H1 (cell line): ENCODE measurements around the gene ITGA11. TPM values are rescaled to one million over a fixed set of nuclear protein-coding genes. Genes with fewer than 3 reads are reported as not detected.

ENCODE experiments used
- CTCF ChIA-PET: fragments of 300-600 bp; sonication (Branson Sonifier 250); formaldehyde crosslinking; loops from one replicate; lab custom pipeline; 2021; ENCODE audit not compliant: partially characterized antibody; lab: Charles Lee
- POLR2A ChIA-PET: fragments of 300-600 bp; sonication (Branson Sonifier 250); formaldehyde crosslinking; loops from one replicate; lab custom pipeline; 2021; ENCODE audit warnings: inconsistent platforms; ENCODE audit not compliant: partially characterized antibody; lab: Charles Lee
- DNase-seq, 2 experiments: peaks; one replicate each; pipeline versions ENCODE4 v3.0.0 to v3.0.0-alpha.2; 2010 to 2022; ENCODE audit warnings: low spot score in 2 of 2, low read depth in 1 of 2, mixed read lengths in 1 of 2
- FAIRE-seq: peaks from 2 replicates; lab custom pipeline; 2011; peaks lifted over from hg19 to GRCh38; lab: Jason Lieb, UNC
- H2AFZ ChIP-seq: 2 replicates; pipeline ENCODE4 v1.8.1; 2012; ENCODE audit warnings: low read length, inconsistent platforms
- H2AK5ac ChIP-seq: 2 replicates; pipeline ENCODE4 v1.6.1; 2013; ENCODE audit warnings: low read depth, low read length
- H2BK120ac ChIP-seq: replicated peaks from 2 replicates; pipeline ENCODE3; 2013; ENCODE audit warnings: low read depth, low read length, inconsistent platforms
- H2BK12ac ChIP-seq: 2 replicates; pipeline ENCODE4 v1.6.1; 2013; ENCODE audit warnings: low read depth, low read length
- H2BK15ac ChIP-seq: 2 replicates; pipeline ENCODE4 v1.6.1; 2013; ENCODE audit warnings: low read length
- H2BK20ac ChIP-seq: 2 replicates; pipeline ENCODE4 v1.6.1; 2013; ENCODE audit warnings: low read length
- H2BK5ac ChIP-seq: 2 replicates; pipeline ENCODE4 v1.6.1; 2013; ENCODE audit warnings: low read depth, low read length
- H3K14ac ChIP-seq: 2 replicates; pipeline ENCODE4 v1.6.1; 2013; ENCODE audit warnings: inconsistent platforms; ENCODE audit not compliant: insufficient read length
- H3K18ac ChIP-seq: 2 replicates; pipeline ENCODE4 v1.6.1; 2013; ENCODE audit warnings: low read length; ENCODE audit errors: extremely low read depth
- H3K23ac ChIP-seq: 2 replicates; pipeline ENCODE4 v1.6.1; 2013; ENCODE audit warnings: inconsistent platforms; ENCODE audit not compliant: insufficient read length
- H3K23me2 ChIP-seq: 2 replicates; pipeline ENCODE4 v1.6.1; 2013; ENCODE audit warnings: low read depth, low read length
- H3K27ac ChIP-seq: 2 replicates; pipeline ENCODE4 v1.6.1; 2011; ENCODE audit warnings: low read depth, low read length, inconsistent platforms
- H3K27me3 ChIP-seq, 4 experiments: replicated peaks in 1 of 4; 1 replicate in 1 of 4; 2 replicates in 3 of 4; pipeline versions ENCODE4 v1.6.1 to v1.8.1; 2011 to 2013; ENCODE audit warnings: low read length in 3 of 4, mild to moderate bottlenecking in 3 of 4, inconsistent platforms in 2 of 4, mixed read lengths in 2 of 4, moderate library complexity in 1 of 4; ENCODE audit not compliant: control insufficient read depth in 3 of 4, insufficient read depth in 3 of 4; ENCODE audit errors: extremely low read depth in 1 of 4
- H3K36me3 ChIP-seq, 4 experiments: 2 replicates each; pipeline versions ENCODE4 v1.6.1 to v1.8.1; 2011 to 2013; ENCODE audit warnings: mild to moderate bottlenecking in 4 of 4, low read length in 3 of 4, moderate library complexity in 2 of 4, control low read depth in 1 of 4, inconsistent platforms in 1 of 4; ENCODE audit not compliant: insufficient read depth in 4 of 4, control insufficient read depth in 2 of 4
- H3K4ac ChIP-seq: replicated peaks from 2 replicates; pipeline ENCODE3; 2013; ENCODE audit warnings: low read length, low read depth, mixed read lengths, inconsistent platforms; ENCODE audit not compliant: insufficient read length
- H3K4me1 ChIP-seq, 4 experiments: replicated peaks in 1 of 4; 1 replicate in 1 of 4; 2 replicates in 3 of 4; pipeline versions ENCODE4 v1.6.1 to v1.8.1; 2011 to 2013; ENCODE audit warnings: low read length in 3 of 4, inconsistent platforms in 2 of 4, mixed read lengths in 1 of 4; ENCODE audit not compliant: insufficient read depth in 4 of 4, control insufficient read depth in 3 of 4
- H3K4me2 ChIP-seq, 2 experiments: 2 replicates each; pipeline versions ENCODE4 v1.6.1 to v1.8.1; 2011 to 2013; ENCODE audit warnings: low read depth in 2 of 2, low read length in 2 of 2, control low read depth in 1 of 2, inconsistent platforms in 1 of 2, mild to moderate bottlenecking in 1 of 2; ENCODE audit not compliant: insufficient read depth in 1 of 2
- H3K4me3 ChIP-seq, 4 experiments: fragments of 200-600, 300-600 bp in 1 of 4; sonication (generic), shearing (Covaris generic), sonication (Bioruptor Twin) in 1 of 4; 2 replicates each; pipeline versions ENCODE4 v1.5.1 to v1.8.1; 2011 to 2016; ENCODE audit warnings: low read length in 4 of 4, low read depth in 3 of 4, control low read depth in 2 of 4, inconsistent platforms in 2 of 4, mild to moderate bottlenecking in 2 of 4, mixed read lengths in 1 of 4, moderate library complexity in 1 of 4; ENCODE audit not compliant: insufficient read depth in 2 of 4; ENCODE audit errors: extremely low read depth in 1 of 4
- H3K56ac ChIP-seq: replicated peaks from 2 replicates; pipeline ENCODE3; 2013; ENCODE audit warnings: low read depth, mild to moderate bottlenecking, mixed read lengths, low read length, inconsistent platforms; ENCODE audit not compliant: insufficient read length
- H3K79me1 ChIP-seq: 2 replicates; pipeline ENCODE4 v1.6.1; 2013; ENCODE audit warnings: low read depth, low read length, control low read depth
- H3K79me2 ChIP-seq, 2 experiments: 2 replicates each; pipeline versions ENCODE4 v1.6.1 to v1.8.1; 2012 to 2013; ENCODE audit warnings: low read length in 2 of 2, mild to moderate bottlenecking in 2 of 2, inconsistent platforms in 1 of 2; ENCODE audit not compliant: insufficient read depth in 2 of 2, control insufficient read depth in 1 of 2
- H3K9ac ChIP-seq, 4 experiments: replicated peaks in 1 of 4; 1 replicate in 1 of 4; 2 replicates in 3 of 4; pipeline versions ENCODE4 v1.6.1 to v1.8.1; 2011 to 2013; ENCODE audit warnings: low read depth in 3 of 4, low read length in 3 of 4, control low read depth in 2 of 4, mild to moderate bottlenecking in 2 of 4, moderate library complexity in 2 of 4, inconsistent platforms in 1 of 4; ENCODE audit errors: extremely low read depth in 1 of 4
- H3K9me3 ChIP-seq, 2 experiments: 2 replicates each; pipeline versions ENCODE4 v1.6.1 to v1.8.1; 2012 to 2013; ENCODE audit warnings: mild to moderate bottlenecking in 2 of 2, moderate library complexity in 2 of 2, control low read depth in 1 of 2, inconsistent platforms in 1 of 2, low read depth in 1 of 2, low read length in 1 of 2, mixed read lengths in 1 of 2; ENCODE audit not compliant: insufficient read depth in 2 of 2
- H4K20me1 ChIP-seq, 2 experiments: replicated peaks in 1 of 2; 2 replicates each; pipeline versions ENCODE3 to v1.8.1; 2011 to 2013; ENCODE audit warnings: inconsistent platforms in 2 of 2, low read length in 2 of 2, mild to moderate bottlenecking in 1 of 2; ENCODE audit not compliant: insufficient read depth in 2 of 2, control insufficient read depth in 1 of 2
- H4K5ac ChIP-seq: 2 replicates; pipeline ENCODE4 v1.6.1; 2013; ENCODE audit warnings: low read length, low read depth, mixed read lengths, inconsistent platforms; ENCODE audit not compliant: insufficient read length
- H4K8ac ChIP-seq: 2 replicates; pipeline ENCODE4 v1.8.0; 2013; ENCODE audit warnings: mild to moderate bottlenecking, moderate library complexity, low read length, inconsistent platforms; ENCODE audit not compliant: insufficient read depth; ENCODE audit errors: extremely low read depth
- H4K91ac ChIP-seq: replicated peaks from 2 replicates; pipeline ENCODE3; 2013; ENCODE audit warnings: low read length, mixed read lengths, inconsistent platforms; ENCODE audit not compliant: insufficient read length
- YY1 ChIP-seq: IDR thresholded peaks from 2 replicates; pipeline ENCODE4 v1.6.1; 2011; ENCODE audit warnings: low read depth, mild to moderate bottlenecking, low read length
- WGBS, 2 experiments: shearing (Covaris generic) in 1 of 2; methylation state at CpG; one replicate each; pipeline versions ENCODE4 v1.1.6 to v1.1.7; 2013 to 2015; ENCODE audit warnings: low lambda C conversion rate in 2 of 2, mixed read lengths in 2 of 2, inconsistent platforms in 1 of 2, low coverage in 1 of 2, missing lambda C conversion rate in 1 of 2; ENCODE audit not compliant: insufficient replicate concordance in 2 of 2, insufficient coverage in 1 of 2, insufficient read length in 1 of 2; ENCODE audit errors: extremely low coverage in 1 of 2, missing lambda C conversion rate in 1 of 2; 5-methylcytosine and 5-hydroxymethylcytosine counted together
- polyA plus RNA-seq, 7 experiments: library from polyadenylated mRNA; depleted of rRNA in 3 of 7; stranded (reverse) in 5 of 7; unstranded in 2 of 7; fragments of >200 nt in 5 of 7; fragments of 200-250 nt in 2 of 7; gene quantifications; 1 replicate in 5 of 7; 2 replicates in 1 of 7; 4 replicates in 1 of 7; pipeline versions ENCODE4 v1.2.1 to v1.2.3, GENCODE V29; 2011 to 2013; ENCODE audit warnings: missing spikeins in 2 of 7, mixed read lengths in 2 of 7
- total RNA-seq: library from RNA; stranded (reverse); fragmentation: NEBNext Ultra II Directional; extraction: Animal tissue kit (Norgen Biotek cat#: 25700); gene quantifications from 2 replicates; pipeline ENCODE4 v1.2.1, GENCODE V29; 2021

Gene ITGA11
- total and polyA plus RNA-seq, 2 of the 8 experiments (the other 6 are each of a cell fraction or from before 2014, with no cell fraction given) = 0.05 to 0.06 TPM

- H4K20me1 ChIP-seq = no peaks in the 10 kb centered on the region
- H3K14ac ChIP-seq = no peak overlapping the region
- H3K4ac ChIP-seq = no peak overlapping the region
- H3K79me2 ChIP-seq = no peaks in the 10 kb centered on the region
- DNase-seq = no peak
- no peak overlapping the region for H3K4me2 ChIP-seq
- no peaks in the 10 kb centered on the region for H3K9me3 ChIP-seq
- no peak overlapping the region for H3K23ac ChIP-seq
- no peaks in the 10 kb centered on the region for H3K36me3 ChIP-seq
- H3K18ac ChIP-seq = no peak overlapping the region
- no peaks in the 10 kb centered on the region for H3K23me2 ChIP-seq
- no peak overlapping the region for H3K27ac ChIP-seq
- no peak overlapping the region for H3K4me3 ChIP-seq
- ChIA-PET POLR2A (no interaction called here), CTCF (interaction anchor here (1.6 to 1.7 kb wide), 2 partner anchors 16 to 22 kb away, joined by 5 read pairs; no protein-coding TSS in a partner anchor)
- H2BK20ac ChIP-seq = no peak overlapping the region
- H2BK5ac ChIP-seq = no peak overlapping the region
- no peak overlapping the region for H3K56ac ChIP-seq
- no peaks in the 10 kb centered on the region for H3K27me3 ChIP-seq
- H4K8ac ChIP-seq = no peak overlapping the region
- H3K9ac ChIP-seq = no peak overlapping the region
- no peak overlapping the region for H2BK15ac ChIP-seq
- H2AK5ac ChIP-seq = no peak overlapping the region
- H2AFZ ChIP-seq = no peak overlapping the region
- no peak for FAIRE-seq
- WGBS, 2 experiments = 87% methylated on average over 5 of the region's 5 CpGs; no CpG with 5 or more reads in 1 of the 2 experiments
- no peaks in the 10 kb centered on the region; a peak in 1 of 7 replicates for H3K4me1 ChIP-seq
- no peaks in the 10 kb centered on the region for H3K79me1 ChIP-seq
- no peak overlapping the region for H4K5ac ChIP-seq
- H4K91ac ChIP-seq = no peak overlapping the region
- no peak overlapping the region for H2BK12ac ChIP-seq
- H2BK120ac ChIP-seq = no peak overlapping the region
- no peak for TF ChIP-seq YY1
Measured at GRCh38 chr15:68470976-68471375, 39.0 kb upstream of the ITGA11 start.
